Kidney epithelial cell (primary cell): ENCODE results near the gene TMEM232. TPM values are rescaled to one million over a fixed set of nuclear protein-coding genes. Genes with fewer than 3 reads are reported as not detected.
"Not testable (repeated sequence)": the region's sequence is repeated elsewhere in the genome, so short reads cannot be mapped to it uniquely, and the experiment has no call there.

Experiments used
- DNase-seq: peaks from one replicate; pipeline ENCODE4 v3.0.0-alpha.2; 2010; ENCODE audit warnings: low read depth
- H3K27me3 ChIP-seq: 2 replicates; pipeline ENCODE4 v1.6.0; 2011; ENCODE audit warnings: low read length; ENCODE audit not compliant: control insufficient read depth, insufficient read depth
- H3K36me3 ChIP-seq: 2 replicates; pipeline ENCODE4 v1.5.1; 2011; ENCODE audit warnings: low read length; ENCODE audit not compliant: control insufficient read depth, insufficient read depth
- H3K4me3 ChIP-seq: 2 replicates; pipeline ENCODE4 v1.5.1; 2011; ENCODE audit warnings: low read depth, mild to moderate bottlenecking, control low read depth, low read length
- total RNA-seq: library from RNA; depleted of rRNA; stranded (reverse); fragments of >200 nt; gene quantifications from 2 replicates; pipeline ENCODE4 v1.2.3, GENCODE V29; 2015
- TF ChIP-seq, protein P1 (sequence below): IDR thresholded peaks from 2 replicates; pipeline ENCODE4 v1.5.1; 2011; ENCODE audit warnings: mild to moderate bottlenecking, moderate library complexity, low read length, control low read depth, inconsistent platforms; ENCODE audit not compliant: insufficient read depth, poor library complexity, severe bottlenecking

Gene TMEM232
- total RNA-seq, 1 donor from 2014 or later: 10.9 TPM

GRCh38 chr5:110681953-110682352, 44.5 kb downstream of the TMEM232 start:
- DNase-seq: no peak
- Histone ChIP-seq H3K4me3 (no peak overlapping the region), H3K36me3 (no peaks in the 10 kb centered on the region), H3K27me3 (no peaks in the 10 kb centered on the region)
- TF ChIP-seq, protein P1, sequence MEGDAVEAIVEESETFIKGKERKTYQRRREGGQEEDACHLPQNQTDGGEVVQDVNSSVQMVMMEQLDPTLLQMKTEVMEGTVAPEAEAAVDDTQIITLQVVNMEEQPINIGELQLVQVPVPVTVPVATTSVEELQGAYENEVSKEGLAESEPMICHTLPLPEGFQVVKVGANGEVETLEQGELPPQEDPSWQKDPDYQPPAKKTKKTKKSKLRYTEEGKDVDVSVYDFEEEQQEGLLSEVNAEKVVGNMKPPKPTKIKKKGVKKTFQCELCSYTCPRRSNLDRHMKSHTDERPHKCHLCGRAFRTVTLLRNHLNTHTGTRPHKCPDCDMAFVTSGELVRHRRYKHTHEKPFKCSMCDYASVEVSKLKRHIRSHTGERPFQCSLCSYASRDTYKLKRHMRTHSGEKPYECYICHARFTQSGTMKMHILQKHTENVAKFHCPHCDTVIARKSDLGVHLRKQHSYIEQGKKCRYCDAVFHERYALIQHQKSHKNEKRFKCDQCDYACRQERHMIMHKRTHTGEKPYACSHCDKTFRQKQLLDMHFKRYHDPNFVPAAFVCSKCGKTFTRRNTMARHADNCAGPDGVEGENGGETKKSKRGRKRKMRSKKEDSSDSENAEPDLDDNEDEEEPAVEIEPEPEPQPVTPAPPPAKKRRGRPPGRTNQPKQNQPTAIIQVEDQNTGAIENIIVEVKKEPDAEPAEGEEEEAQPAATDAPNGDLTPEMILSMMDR: no peak

GRCh38 chr5:110681109-110681508, 45.4 kb downstream of the TMEM232 start:
- H3K27me3 ChIP-seq: no peaks in the 10 kb centered on the region
- DNase-seq: no peak
- TF ChIP-seq, protein P1: no peak

DNA sequence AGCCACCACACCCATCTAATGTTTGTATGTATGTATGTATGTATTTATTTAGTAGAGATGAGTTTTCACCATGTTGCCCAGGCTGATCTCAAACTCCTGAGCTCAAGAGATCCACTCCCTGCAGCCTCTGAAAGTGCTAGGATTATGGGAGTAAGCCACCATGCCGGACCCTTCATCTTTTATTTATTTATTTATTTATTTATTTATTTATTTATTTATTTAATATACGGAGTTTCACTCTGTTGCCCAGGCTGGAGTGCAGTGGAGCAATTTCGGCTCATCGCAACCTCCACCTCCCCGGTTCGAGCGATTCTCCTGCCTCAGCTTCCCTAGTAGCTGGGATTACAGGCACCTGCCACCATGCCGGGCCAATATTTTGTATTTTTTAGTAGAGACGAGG, 49.9 kb downstream of the TMEM232 start:
- DNase-seq, H3K36me3 ChIP-seq, H3K4me3 ChIP-seq, H3K27me3 ChIP-seq: not testable (repeated sequence)

More at GRCh38 chr5:110681109-110681508, 45.4 kb downstream of the TMEM232 start:
- no peak overlapping the region for H3K4me3 ChIP-seq
- no peaks in the 10 kb centered on the region for H3K36me3 ChIP-seq

GRCh38 chr5:110665184-110665726, 61.2 kb downstream of the TMEM232 start:
- DNase-seq: no peak
- TF ChIP-seq, protein P1: no peak
- Histone ChIP-seq H3K36me3 (no peaks in the 10 kb centered on the region), H3K27me3 (no peaks in the 10 kb centered on the region), H3K4me3 (no peak overlapping the region)

DNA sequence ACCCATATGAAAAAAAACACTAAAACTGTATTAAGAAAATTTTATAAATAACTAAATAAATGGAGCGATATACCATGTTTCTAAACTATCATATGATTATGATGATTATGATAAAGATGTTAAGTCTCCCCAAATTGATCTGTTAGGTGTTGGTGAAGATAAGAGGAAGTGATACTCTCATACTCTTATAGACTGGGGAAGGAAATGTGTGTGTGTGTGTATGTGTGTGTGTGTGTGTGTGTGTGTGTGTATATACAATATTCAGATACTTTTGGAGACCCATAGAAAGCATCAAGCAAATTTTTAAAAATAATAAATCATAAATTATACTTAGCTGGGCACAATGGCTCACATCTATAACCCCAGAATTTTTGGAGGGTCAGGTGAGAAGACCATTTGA, 62.9 kb downstream of the TMEM232 start:
- no peak for DNase-seq
- Histone ChIP-seq H3K4me3 (no peak overlapping the region), H3K27me3 (no peaks in the 10 kb centered on the region), H3K36me3 (no peaks in the 10 kb centered on the region)
- TF ChIP-seq, protein P1: no peak

DNA sequence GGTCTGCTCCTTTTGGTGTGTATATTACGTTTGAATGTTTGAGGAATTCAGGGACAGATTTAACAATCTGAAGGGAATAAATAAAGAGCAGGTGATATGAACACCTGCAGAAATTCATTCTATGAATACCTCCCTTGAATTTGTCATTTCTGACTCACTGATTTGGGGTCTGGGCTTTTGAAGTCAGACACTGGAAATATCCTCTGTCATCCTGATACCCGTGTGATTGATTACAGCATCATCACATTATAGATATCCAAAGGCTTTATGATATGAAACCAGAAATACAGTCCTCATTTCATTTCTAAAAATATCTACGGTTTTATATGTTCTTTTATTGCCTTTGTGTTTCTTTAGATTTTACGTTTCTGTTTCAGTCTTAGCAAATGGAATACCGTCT, 68.5 kb downstream of the TMEM232 start:
- Histone ChIP-seq H3K4me3 (no peak overlapping the region), H3K27me3 (no peaks in the 10 kb centered on the region), H3K36me3 (no peaks in the 10 kb centered on the region)
- TF ChIP-seq, protein P1: no peak
- no peak for DNase-seq
